SH-SY5Y (cell line): ENCODE results near the gene MED8.

Source experiments
- GATA2 ChIP-seq: IDR thresholded peaks from 2 replicates; pipeline ENCODE4 v1.6.1; 2011; ENCODE audit warnings: mild to moderate bottlenecking, low read depth, low read length
- GATA3 ChIP-seq: IDR thresholded peaks from 2 replicates; pipeline ENCODE4 v1.6.1; 2011; ENCODE audit warnings: low read depth, mild to moderate bottlenecking, low read length, moderate library complexity

GRCh38 chr1:43359696-43360095, 29.9 kb downstream of the MED8 start:
- TF ChIP-seq GATA3 (no peak), GATA2 (no peak)
